ENCODE measurements around the gene ZBTB38. TPM values are rescaled to one million over a fixed set of nuclear protein-coding genes. Genes with fewer than 3 reads are reported as not detected.

Gene ZBTB38
- total and polyA plus RNA-seq, 2 of the 13 experiments (the other 11 are each of a cell fraction or from before 2014, with no cell fraction given), result 26.8 to 51.7 TPM

DNA sequence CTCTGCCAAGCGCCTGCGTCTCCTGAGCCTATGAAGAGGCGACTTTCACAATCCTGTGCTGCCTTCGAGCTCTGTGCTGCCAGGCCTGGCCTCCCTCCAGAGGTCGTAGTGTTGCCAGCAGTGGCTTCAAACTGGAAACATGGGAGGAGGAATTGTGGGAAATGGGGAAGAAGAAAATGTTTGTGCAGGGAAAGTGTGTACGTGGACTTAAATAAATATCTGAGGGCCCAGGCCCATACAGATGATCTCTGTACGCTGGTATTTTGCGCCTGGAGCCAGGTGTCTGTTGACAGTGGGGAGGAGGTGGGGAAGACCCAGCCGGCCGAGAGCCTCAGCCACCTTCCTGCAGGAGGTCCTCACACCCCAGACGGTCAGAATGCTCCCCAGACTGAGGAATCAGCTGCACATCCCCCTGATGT, 44.6 kb downstream of the ZBTB38 start (continued):
- TF ChIP-seq, protein P1, sequence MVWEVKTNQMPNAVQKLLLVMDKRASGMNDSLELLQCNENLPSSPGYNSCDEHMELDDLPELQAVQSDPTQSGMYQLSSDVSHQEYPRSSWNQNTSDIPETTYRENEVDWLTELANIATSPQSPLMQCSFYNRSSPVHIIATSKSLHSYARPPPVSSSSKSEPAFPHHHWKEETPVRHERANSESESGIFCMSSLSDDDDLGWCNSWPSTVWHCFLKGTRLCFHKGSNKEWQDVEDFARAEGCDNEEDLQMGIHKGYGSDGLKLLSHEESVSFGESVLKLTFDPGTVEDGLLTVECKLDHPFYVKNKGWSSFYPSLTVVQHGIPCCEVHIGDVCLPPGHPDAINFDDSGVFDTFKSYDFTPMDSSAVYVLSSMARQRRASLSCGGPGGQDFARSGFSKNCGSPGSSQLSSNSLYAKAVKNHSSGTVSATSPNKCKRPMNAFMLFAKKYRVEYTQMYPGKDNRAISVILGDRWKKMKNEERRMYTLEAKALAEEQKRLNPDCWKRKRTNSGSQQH (CRISPR knock-in tag; IDR thresholded peaks at IDR 0.05; ENCODE audit: low read depth), result 0 out of 2 replicates have a peak, but pooled peaks have one; percentile 22
- TF ChIP-seq SNAPC2 (CRISPR knock-in tag; IDR thresholded peaks at IDR 0.05) (no peak), NONO (IDR thresholded peaks at IDR 0.05) (no peak), NONO (CRISPR knock-in tag; conservative IDR thresholded peaks at IDR 0.05) (peak; percentile 75), NFIB (CRISPR knock-in tag; IDR thresholded peaks at IDR 0.05; ENCODE audit: borderline replicate concordance) (no peak), ZNF775 (CRISPR knock-in tag; IDR thresholded peaks at IDR 0.05; ENCODE audit: borderline replicate concordance) (0 out of 2 replicates have a peak, but pooled peaks have one; percentile 32), CENPX (CRISPR knock-in tag; IDR thresholded peaks at IDR 0.05) (no peak), ZNF318 (CRISPR knock-in tag; IDR thresholded peaks at IDR 0.05) (peak; percentile 28; the same call in 1 of the 2 replicates), POGK (CRISPR knock-in tag; conservative IDR thresholded peaks at IDR 0.05) (no peak; the same call in 1 of the 2 replicates), ASH2L (IDR thresholded peaks at IDR 0.05; ENCODE audit: insufficient read length, low read depth, low read length) (peak; percentile 49), GABPB1 (CRISPR knock-in tag; IDR thresholded peaks at IDR 0.05) (peak; percentile 56), NR3C1 (CRISPR knock-in tag; IDR thresholded peaks at IDR 0.05) (no peak), RFX3 (CRISPR knock-in tag; IDR thresholded peaks at IDR 0.05) (no peak), MNT (IDR thresholded peaks at IDR 0.05) (no peak)
- TF ChIP-seq, protein P2, sequence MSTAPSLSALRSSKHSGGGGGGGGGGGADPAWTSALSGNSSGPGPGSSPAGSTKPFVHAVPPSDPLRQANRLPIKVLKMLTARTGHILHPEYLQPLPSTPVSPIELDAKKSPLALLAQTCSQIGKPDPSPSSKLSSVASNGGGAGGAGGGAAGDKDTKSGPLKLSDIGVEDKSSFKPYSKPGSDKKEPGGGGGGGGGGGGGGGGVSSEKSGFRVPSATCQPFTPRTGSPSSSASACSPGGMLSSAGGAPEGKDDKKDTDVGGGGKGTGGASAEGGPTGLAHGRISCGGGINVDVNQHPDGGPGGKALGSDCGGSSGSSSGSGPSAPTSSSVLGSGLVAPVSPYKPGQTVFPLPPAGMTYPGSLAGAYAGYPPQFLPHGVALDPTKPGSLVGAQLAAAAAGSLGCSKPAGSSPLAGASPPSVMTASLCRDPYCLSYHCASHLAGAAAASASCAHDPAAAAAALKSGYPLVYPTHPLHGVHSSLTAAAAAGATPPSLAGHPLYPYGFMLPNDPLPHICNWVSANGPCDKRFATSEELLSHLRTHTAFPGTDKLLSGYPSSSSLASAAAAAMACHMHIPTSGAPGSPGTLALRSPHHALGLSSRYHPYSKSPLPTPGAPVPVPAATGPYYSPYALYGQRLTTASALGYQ (CRISPR knock-in tag; IDR thresholded peaks at IDR 0.05), result no peak

All from HepG2 (cell line).